ENCODE results near the gene SPAG4. TPM values are rescaled to one million over a fixed set of nuclear protein-coding genes. Genes with fewer than 3 reads are reported as not detected.

Gene SPAG4
- total and polyA plus RNA-seq, 10 of the 15 experiments (the other 5 are each of a cell fraction or from before 2014, with no cell fraction given), result 0.90 to 12.5 (median 2.4) TPM

DNA sequence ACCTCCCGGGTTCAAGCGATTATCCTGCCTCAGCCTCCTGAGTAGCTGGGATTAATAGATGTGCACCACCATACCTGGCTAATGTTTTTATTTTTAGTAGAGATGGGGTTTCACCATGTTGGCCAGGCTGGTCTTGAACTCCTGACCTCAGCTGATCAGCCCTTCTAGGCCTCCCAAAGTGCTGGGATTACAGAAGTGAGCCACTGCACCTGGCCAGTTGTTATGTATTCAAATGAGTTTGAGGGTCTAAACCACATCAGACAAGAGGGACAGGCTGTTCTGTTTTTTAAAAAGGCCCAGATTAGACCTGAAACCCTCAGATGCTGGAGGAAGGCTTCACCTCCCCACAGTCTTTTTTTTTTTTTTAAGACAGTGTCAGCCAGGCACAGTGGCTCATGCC lies 4.1 kb upstream of the SPAG4 start:
- RAD21 ChIA-PET (ENCODE audit: unreplicated experiment), result interaction anchor here (0.7 to 1.2 kb wide), 3 partner anchors 10 to 1143 kb away, joined by 3 to 4 read pairs (median 3); no protein-coding TSS in a partner anchor
- Histone ChIP-seq H3K4me2 (ENCODE audit: control insufficient read depth, insufficient read depth) (peak overlapping the region; percentile 44; the same call in 1 of the 2 replicates), H3K79me2 (ENCODE audit: control insufficient read depth, insufficient read depth, low read length) (no peaks in the 10 kb centered on the region), H4K20me1 (ENCODE audit: control insufficient read depth, insufficient read depth) (no peaks in the 10 kb centered on the region), H3K4me1 (ENCODE audit: control insufficient read depth, insufficient read depth, low read length) (peaks cover 37% of the 10 kb centered on the region), H3K4me3 (no peak overlapping the region), H3K9ac (ENCODE audit: control insufficient read depth, insufficient read depth, low read length) (no peak overlapping the region), H2AFZ (ENCODE audit: control insufficient read depth, low read depth, low read length) (no peak overlapping the region), H3K9me3 (replicated peaks; ENCODE audit: control insufficient read depth, insufficient read depth, low read length) (no peaks in the 10 kb centered on the region; the same call in 2 of the 3 replicates), H3K27ac (ENCODE audit: control insufficient read depth, insufficient read depth) (peak overlapping the region; percentile 46; the same call in 1 of the 2 replicates), H3K27me3 (replicated peaks in 1 of 2; ENCODE audit: control insufficient read depth in 2 of 2, insufficient read depth in 2 of 2, low read length in 1 of 2) (no peaks in the 10 kb centered on the region), H3K36me3 (ENCODE audit: control insufficient read depth in 2 of 2, insufficient read depth in 2 of 2, low read length in 1 of 2) (no peaks in the 10 kb centered on the region)
- intact Hi-C loops (cut with micrococcal nuclease; ENCODE audit: unreplicated experiment), result loop anchor here (10.0 kb wide), 1 partner anchor 147 kb away; no protein-coding TSS in a partner anchor
- FAIRE-seq (peak; percentile 69), DNase-seq (ENCODE audit: low read depth, low spot score) (peak; percentile 63), ATAC-seq (peak; percentile 19)
- POLR2A ChIA-PET, result interaction anchor here (0.5 to 0.7 kb wide), 4 partner anchors 116 to 342 kb away, joined by 3 to 6 read pairs (median 3); no protein-coding TSS in a partner anchor
- BruUV-seq (replicated peaks), result no TSS peak
- SMC1A ChIA-PET (ENCODE audit: uncharacterized antibody, unreplicated experiment), result no interaction called here
- CTCF ChIA-PET, result interaction anchor here (0.7 kb wide), 1 partner anchor 122 kb away, joined by 3 read pairs; no protein-coding TSS in a partner anchor
- in situ Hi-C loops (cut with MboI), result no loop called here
- WGBS (ENCODE audit: insufficient coverage, insufficient replicate concordance, low lambda C conversion rate, missing lambda C conversion rate), result 81% methylated on average over 2 of the region's 2 CpGs
- TF ChIP-seq, protein P1, sequence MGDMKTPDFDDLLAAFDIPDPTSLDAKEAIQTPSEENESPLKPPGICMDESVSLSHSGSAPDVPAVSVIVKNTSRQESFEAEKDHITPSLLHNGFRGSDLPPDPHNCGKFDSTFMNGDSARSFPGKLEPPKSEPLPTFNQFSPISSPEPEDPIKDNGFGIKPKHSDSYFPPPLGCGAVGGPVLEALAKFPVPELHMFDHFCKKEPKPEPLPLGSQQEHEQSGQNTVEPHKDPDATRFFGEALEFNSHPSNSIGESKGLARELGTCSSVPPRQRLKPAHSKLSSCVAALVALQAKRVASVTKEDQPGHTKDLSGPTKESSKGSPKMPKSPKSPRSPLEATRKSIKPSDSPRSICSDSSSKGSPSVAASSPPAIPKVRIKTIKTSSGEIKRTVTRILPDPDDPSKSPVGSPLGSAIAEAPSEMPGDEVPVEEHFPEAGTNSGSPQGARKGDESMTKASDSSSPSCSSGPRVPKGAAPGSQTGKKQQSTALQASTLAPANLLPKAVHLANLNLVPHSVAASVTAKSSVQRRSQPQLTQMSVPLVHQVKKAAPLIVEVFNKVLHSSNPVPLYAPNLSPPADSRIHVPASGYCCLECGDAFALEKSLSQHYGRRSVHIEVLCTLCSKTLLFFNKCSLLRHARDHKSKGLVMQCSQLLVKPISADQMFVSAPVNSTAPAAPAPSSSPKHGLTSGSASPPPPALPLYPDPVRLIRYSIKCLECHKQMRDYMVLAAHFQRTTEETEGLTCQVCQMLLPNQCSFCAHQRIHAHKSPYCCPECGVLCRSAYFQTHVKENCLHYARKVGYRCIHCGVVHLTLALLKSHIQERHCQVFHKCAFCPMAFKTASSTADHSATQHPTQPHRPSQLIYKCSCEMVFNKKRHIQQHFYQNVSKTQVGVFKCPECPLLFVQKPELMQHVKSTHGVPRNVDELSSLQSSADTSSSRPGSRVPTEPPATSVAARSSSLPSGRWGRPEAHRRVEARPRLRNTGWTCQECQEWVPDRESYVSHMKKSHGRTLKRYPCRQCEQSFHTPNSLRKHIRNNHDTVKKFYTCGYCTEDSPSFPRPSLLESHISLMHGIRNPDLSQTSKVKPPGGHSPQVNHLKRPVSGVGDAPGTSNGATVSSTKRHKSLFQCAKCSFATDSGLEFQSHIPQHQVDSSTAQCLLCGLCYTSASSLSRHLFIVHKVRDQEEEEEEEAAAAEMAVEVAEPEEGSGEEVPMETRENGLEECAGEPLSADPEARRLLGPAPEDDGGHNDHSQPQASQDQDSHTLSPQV (IDR thresholded peaks at IDR 0.05), result no peak
- TF ChIP-seq SPI1 (IDR thresholded peaks at IDR 0.05; ENCODE audit: borderline replicate concordance, insufficient read depth, low read depth, low read length), result peak; percentile 65
- no peak for TF ChIP-seq LARP7 (IDR thresholded peaks at IDR 0.05)
- no peak for TF ChIP-seq SIN3A (IDR thresholded peaks at IDR 0.05; ENCODE audit: low read depth, low read length)
- no peak for TF ChIP-seq GATAD2B (conservative IDR thresholded peaks at IDR 0.05; ENCODE audit: low read depth)
- TF ChIP-seq RCOR1 (conservative IDR thresholded peaks at IDR 0.05; ENCODE audit: low read depth, low read length), result no peak
- no peak for TF ChIP-seq SIX5 (IDR thresholded peaks at IDR 0.05; ENCODE audit: low read depth, low read length, severe bottlenecking)
- TF ChIP-seq, protein P2, sequence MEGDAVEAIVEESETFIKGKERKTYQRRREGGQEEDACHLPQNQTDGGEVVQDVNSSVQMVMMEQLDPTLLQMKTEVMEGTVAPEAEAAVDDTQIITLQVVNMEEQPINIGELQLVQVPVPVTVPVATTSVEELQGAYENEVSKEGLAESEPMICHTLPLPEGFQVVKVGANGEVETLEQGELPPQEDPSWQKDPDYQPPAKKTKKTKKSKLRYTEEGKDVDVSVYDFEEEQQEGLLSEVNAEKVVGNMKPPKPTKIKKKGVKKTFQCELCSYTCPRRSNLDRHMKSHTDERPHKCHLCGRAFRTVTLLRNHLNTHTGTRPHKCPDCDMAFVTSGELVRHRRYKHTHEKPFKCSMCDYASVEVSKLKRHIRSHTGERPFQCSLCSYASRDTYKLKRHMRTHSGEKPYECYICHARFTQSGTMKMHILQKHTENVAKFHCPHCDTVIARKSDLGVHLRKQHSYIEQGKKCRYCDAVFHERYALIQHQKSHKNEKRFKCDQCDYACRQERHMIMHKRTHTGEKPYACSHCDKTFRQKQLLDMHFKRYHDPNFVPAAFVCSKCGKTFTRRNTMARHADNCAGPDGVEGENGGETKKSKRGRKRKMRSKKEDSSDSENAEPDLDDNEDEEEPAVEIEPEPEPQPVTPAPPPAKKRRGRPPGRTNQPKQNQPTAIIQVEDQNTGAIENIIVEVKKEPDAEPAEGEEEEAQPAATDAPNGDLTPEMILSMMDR (IDR thresholded peaks at IDR 0.05 in 2 of 3, conservative IDR thresholded peaks at IDR 0.05 in 1 of 3; ENCODE audit: control insufficient read depth in 2 of 3, extremely low read depth in 1 of 3, insufficient read depth in 1 of 3, low read depth in 3 of 3, low read length in 3 of 3), result no peak
- TF ChIP-seq BHLHE40 (IDR thresholded peaks at IDR 0.05; ENCODE audit: borderline replicate concordance in 1 of 2, low read depth in 2 of 2, low read length in 1 of 2), result peak; percentile 37 to 72; a peak in 2 of 4 replicates
- TF ChIP-seq HDAC2 (IDR thresholded peaks at IDR 0.05), result no peak
- TF ChIP-seq, protein P3, sequence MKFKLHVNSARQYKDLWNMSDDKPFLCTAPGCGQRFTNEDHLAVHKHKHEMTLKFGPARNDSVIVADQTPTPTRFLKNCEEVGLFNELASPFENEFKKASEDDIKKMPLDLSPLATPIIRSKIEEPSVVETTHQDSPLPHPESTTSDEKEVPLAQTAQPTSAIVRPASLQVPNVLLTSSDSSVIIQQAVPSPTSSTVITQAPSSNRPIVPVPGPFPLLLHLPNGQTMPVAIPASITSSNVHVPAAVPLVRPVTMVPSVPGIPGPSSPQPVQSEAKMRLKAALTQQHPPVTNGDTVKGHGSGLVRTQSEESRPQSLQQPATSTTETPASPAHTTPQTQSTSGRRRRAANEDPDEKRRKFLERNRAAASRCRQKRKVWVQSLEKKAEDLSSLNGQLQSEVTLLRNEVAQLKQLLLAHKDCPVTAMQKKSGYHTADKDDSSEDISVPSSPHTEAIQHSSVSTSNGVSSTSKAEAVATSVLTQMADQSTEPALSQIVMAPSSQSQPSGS (IDR thresholded peaks at IDR 0.05; ENCODE audit: low read length), result peak; percentile 44; the same call in 1 of the 2 replicates
- TF ChIP-seq SP1 (IDR thresholded peaks at IDR 0.05; ENCODE audit: low read depth, low read length), result no peak
- TF ChIP-seq SREBF2 (IDR thresholded peaks at IDR 0.05; ENCODE audit: low read length), result no peak
- TF ChIP-seq SUZ12 (IDR thresholded peaks at IDR 0.05; ENCODE audit: unreplicated experiment), result no peak
- TF ChIP-seq ZBED1 (IDR thresholded peaks at IDR 0.05; ENCODE audit: borderline replicate concordance), result 0 out of 2 replicates have a peak, but pooled peaks have one; percentile 41
- no peak for TF ChIP-seq EGR1 (IDR thresholded peaks at IDR 0.05; ENCODE audit: borderline replicate concordance in 1 of 2, low read depth in 2 of 2, low read length in 2 of 2)
- no peak for TF ChIP-seq SREBF1 (IDR thresholded peaks at IDR 0.05; ENCODE audit: low read length)
- TF ChIP-seq MXI1 (IDR thresholded peaks at IDR 0.05; ENCODE audit: low read depth, low read length), result no peak

All from GM12878 (cell line).